Stimulated activated CD8-positive, alpha-beta memory T cell treated with anti-CD3 and anti-CD28 coated beads, Interleukin-15, amount 100 ng/mL, for 24 hours (primary cell): ENCODE measurements around the gene SETX.

Experiments used
- DNase-seq: peaks from one replicate; pipeline ENCODE4 v3.0.0-alpha.2; 2020; ENCODE audit warnings: low read depth

The SETX gene

GRCh38 chr9:132239999-132240840, 114.6 kb downstream of the SETX start:
- no peak for DNase-seq

GRCh38 chr9:132239518-132239917, 115.3 kb downstream of the SETX start:
- DNase-seq: no peak

- DNase-seq: no peak
Measured at GRCh38 chr9:132238992-132239391, 115.8 kb downstream of the SETX start.

DNA sequence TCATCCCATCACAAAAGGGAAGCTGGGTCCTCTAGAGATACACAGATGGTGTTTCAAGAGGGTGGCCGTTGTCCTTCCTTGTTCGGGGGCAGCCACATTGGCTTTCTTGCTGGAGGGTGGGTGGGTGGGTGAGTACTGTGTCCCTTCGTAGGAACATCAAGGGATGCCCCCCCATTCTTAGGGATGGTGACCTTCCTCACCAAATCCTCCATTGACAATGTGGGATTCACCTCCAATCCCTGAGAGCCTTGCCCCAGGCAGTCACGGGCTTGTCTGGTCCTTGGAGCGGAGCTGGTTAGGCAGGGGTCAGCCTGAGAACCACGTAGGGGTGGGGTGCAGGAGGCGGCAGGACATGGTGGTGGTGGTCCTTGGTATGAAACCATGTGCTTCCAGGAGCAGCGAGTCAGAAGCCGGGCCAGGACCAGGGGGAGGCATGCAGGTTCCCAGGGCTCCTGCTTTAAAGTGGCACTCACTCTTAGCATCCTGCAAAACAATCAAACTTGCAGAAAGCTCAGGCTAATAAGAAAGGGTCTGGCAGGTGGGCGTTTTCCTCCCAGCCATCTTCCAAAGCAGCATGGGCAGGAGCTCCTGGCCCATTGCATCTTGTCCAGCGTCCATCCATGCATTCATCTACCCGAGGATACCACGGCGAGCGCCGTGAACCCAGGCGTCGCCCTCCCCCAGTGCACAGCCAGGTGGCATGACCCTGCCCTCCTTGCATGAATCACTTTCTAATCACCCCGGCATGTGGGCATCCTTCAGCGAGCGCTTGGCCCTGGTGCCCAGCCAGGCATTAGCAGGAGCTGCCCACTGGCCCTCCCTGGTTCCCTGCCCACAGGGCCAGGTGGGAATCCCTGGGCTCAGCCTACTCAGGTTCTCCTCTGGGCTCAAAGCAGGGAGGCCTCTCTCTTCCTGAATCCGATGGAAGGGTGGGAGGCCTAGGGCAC, 116.5 kb downstream of the SETX start:
- DNase-seq: no peak

- DNase-seq: no peak
Measured at GRCh38 chr9:132237481-132237880, 117.3 kb downstream of the SETX start.

DNA sequence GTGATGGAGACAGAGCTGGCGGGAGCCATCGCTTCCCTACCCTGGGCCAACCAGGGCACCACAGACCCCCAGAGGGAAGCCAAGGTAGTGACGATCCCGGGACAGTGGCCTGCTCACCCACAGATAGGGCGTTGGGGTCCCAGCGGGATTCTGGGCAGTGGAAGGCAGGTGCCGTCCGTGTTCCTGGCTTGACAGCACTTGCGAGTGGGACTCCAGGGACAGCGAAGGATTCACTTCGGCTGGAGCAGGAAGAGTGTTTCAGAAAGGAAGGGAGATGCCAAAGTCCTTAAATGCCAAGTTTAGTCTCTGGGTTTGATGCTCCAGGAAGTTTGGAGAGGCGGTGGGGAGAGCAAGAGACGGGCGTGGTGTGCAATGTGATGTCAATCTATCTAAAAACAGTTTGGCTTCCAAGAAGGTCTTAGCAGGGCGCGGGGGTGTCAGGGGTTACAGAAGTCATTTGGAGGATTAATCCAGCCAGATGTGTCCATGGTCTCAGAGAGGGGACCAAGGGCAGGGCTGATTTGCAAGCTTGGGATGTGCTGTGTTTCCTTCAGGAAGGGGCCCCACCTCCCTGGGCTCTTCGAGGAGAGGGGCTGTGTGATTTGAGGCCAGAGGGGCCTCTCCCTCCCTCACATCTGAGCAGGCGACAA, 118.0 kb downstream of the SETX start:
- no peak for DNase-seq

DNA sequence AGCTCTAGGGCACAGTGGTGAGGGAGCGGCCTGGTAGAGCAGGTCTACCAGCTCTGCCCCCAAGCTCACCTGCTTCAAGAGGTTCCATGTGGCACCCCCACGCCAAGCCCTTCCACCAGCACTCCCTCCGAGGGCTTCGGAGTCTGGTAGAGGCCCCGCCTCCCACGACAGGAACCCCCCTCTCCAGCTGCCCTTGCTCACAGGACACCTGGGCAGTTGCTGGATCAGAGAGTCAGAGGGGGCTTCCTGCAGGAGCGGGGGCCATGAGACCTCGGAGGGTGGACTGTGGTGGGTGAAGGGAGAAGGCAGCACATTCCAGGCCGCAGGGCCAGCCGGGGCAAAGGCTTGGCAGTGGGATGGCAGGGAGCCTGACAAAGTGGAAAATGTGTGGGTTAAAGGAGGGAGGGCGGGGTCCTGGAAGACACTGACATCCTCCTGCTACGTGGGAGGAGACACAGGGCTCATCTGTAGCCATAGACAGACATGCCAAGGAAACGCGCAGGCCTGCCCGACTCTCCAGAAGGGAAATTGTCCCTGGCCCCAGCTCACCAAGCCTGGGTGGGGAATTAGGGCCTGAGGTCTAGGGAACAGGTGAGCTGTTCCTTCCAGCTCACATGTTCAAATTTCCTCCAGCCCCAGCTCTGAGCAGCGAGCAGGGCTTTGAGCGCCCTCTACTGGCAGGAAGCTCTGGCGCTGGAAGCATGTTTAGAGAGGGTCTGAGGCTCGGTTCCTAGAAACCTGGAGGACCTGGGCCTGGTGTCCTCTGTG, 118.7 kb downstream of the SETX start:
- peak; percentile 74 for DNase-seq

GRCh38 chr9:132235125-132235524, 119.7 kb downstream of the SETX start:
- no peak for DNase-seq

DNA sequence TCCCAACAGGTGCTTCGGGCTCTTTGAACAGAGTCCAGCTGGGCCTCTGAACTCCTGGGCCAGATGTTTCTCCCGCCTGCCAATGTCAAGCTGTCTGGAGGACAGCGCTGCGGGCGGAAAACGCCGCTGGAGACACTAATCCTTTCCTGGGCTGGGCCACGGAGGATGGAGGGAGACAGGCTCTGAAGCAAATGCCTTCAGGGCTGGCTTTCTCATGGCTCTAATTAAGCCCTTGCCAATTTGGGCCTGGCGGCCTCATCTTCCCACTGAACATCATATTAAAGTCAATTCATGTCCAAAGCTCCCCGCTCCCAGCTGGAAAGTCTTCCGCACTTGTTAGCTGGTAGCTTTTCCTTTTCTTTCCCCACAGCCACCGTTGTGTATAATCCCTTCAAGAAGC, 120.3 kb downstream of the SETX start:
- DNase-seq: no peak

- no peak for DNase-seq
Measured at GRCh38 chr9:132233138-132233537, 121.6 kb downstream of the SETX start.

- no peak for DNase-seq
Measured at GRCh38 chr9:132232522-132232921, 122.3 kb downstream of the SETX start.

GRCh38 chr9:132231019-132231701, 123.6 kb downstream of the SETX start:
- DNase-seq: no peak

DNA sequence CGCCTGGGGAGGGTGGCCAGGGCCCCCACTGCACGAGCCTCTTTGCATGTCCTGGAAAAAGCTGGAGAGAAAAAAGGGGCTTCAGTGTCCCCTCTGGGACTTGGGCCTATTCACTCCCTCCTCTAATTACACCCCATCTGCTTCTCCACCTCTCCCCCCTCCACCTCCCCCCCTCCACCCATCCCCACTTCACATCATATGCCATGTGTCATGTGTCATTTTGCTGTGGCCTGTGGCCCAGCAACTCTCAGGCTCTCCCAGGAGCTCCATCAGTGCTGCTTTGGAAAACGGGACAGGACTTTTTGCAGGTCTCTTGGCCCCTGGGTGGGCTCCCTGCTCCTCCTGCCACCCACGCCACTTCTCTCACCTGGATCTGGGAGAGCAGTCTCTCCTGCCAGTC, 124.2 kb downstream of the SETX start:
- no peak for DNase-seq

GRCh38 chr9:132228062-132228461, 126.7 kb downstream of the SETX start:
- no peak for DNase-seq

DNA sequence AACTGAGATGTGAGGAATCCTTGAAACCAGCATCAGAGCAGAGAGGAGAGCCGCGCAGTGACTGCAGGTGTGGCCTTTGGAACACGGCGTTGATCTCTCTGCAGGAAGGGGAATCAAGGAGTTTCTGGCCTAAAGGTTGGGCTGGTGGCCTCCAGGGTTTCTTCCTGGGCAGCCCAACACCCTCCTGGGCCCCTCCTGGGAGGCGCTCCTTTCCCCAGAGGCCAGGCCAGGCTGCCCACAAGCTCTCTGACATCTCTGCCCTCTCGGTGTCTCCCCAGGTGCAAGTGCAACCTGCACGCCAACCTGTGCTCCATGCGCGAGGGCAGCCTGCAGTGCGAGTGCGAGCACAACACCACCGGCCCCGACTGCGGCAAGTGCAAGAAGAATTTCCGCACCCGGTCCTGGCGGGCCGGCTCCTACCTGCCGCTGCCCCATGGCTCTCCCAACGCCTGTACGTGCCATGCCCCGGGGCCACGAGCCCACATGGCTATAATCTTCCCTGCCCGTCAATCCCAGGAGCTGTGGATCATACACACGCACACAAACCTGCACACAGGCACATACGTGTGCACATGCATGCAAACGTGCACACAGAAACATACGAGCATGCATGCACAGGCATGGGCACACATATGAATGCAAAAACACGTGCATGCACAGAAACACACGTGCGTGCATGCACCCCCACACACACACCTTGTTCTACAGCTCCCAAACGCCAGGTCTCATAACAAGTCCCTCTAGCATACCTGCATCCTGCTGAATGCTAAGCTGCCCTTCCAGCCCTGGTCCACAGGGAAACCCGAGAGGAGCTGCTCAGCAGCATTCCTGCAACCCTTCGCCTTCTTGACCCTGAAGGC, 128.0 kb downstream of the SETX start:
- DNase-seq: no peak

GRCh38 chr9:132224645-132225044, 130.1 kb downstream of the SETX start:
- no peak for DNase-seq

GRCh38 chr9:132221941-132222340, 132.8 kb downstream of the SETX start:
- DNase-seq: no peak

GRCh38 chr9:132218208-132218607, 136.6 kb downstream of the SETX start:
- no peak for DNase-seq

- no peak for DNase-seq
Measured at GRCh38 chr9:132216861-132217619, 137.7 kb downstream of the SETX start.
